ENCODE data around the gene SMO.
"Not testable (repeated sequence)": the region's sequence is repeated elsewhere in the genome, so short reads cannot be mapped to it uniquely, and the experiment has no call there.

DNA sequence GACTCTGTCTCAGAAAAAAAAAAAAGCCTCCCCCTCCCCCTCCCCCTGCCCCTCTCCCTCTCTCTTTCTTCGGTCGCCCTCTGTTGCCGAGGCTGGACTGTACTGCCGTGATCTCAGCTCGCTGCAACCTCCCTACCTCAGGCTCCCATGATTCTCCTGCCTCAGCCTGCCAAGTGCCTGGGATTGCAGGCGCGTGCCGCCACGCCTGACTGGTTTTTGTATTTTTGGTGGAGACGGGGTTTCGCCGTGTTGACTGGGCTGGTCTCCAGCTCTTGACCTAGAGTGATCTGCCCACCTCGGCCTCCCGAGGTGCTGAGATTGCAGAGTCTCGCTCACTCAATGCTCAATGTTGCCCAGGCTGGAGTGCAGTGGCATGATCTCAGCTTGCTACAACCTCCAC, 27.3 kb downstream of the SMO start:
- TF ChIP-seq, protein P1, sequence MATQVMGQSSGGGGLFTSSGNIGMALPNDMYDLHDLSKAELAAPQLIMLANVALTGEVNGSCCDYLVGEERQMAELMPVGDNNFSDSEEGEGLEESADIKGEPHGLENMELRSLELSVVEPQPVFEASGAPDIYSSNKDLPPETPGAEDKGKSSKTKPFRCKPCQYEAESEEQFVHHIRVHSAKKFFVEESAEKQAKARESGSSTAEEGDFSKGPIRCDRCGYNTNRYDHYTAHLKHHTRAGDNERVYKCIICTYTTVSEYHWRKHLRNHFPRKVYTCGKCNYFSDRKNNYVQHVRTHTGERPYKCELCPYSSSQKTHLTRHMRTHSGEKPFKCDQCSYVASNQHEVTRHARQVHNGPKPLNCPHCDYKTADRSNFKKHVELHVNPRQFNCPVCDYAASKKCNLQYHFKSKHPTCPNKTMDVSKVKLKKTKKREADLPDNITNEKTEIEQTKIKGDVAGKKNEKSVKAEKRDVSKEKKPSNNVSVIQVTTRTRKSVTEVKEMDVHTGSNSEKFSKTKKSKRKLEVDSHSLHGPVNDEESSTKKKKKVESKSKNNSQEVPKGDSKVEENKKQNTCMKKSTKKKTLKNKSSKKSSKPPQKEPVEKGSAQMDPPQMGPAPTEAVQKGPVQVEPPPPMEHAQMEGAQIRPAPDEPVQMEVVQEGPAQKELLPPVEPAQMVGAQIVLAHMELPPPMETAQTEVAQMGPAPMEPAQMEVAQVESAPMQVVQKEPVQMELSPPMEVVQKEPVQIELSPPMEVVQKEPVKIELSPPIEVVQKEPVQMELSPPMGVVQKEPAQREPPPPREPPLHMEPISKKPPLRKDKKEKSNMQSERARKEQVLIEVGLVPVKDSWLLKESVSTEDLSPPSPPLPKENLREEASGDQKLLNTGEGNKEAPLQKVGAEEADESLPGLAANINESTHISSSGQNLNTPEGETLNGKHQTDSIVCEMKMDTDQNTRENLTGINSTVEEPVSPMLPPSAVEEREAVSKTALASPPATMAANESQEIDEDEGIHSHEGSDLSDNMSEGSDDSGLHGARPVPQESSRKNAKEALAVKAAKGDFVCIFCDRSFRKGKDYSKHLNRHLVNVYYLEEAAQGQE (IDR thresholded peaks at IDR 0.05; ENCODE audit: insufficient read depth in 1 of 2, low read depth in 2 of 2, low read length in 1 of 2): not testable (repeated sequence)
- TF ChIP-seq, protein P2, sequence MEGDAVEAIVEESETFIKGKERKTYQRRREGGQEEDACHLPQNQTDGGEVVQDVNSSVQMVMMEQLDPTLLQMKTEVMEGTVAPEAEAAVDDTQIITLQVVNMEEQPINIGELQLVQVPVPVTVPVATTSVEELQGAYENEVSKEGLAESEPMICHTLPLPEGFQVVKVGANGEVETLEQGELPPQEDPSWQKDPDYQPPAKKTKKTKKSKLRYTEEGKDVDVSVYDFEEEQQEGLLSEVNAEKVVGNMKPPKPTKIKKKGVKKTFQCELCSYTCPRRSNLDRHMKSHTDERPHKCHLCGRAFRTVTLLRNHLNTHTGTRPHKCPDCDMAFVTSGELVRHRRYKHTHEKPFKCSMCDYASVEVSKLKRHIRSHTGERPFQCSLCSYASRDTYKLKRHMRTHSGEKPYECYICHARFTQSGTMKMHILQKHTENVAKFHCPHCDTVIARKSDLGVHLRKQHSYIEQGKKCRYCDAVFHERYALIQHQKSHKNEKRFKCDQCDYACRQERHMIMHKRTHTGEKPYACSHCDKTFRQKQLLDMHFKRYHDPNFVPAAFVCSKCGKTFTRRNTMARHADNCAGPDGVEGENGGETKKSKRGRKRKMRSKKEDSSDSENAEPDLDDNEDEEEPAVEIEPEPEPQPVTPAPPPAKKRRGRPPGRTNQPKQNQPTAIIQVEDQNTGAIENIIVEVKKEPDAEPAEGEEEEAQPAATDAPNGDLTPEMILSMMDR (IDR thresholded peaks at IDR 0.05): not testable (repeated sequence)
